Posterior cingulate gyrus (tissue), 11 donors: ENCODE results near the gene APOE.
"Not testable (repeated sequence)": the region's sequence is repeated elsewhere in the genome, so short reads cannot be mapped to it uniquely, and the experiment has no call there.

ENCODE experiments used
- DNase-seq, 10 donors: peaks; one replicate each; pipeline versions ENCODE4 v3.0.0 to v3.0.0-alpha.2; 2020 to 2021; ENCODE audit warnings: mixed read lengths in 3 of 10
- intact Hi-C: fragments of 100-400 bp; cut with DNase I; formaldehyde crosslinking; loops from one replicate; pipeline ENCODE4 v1.15.1; 2023

APOE gene

DNA sequence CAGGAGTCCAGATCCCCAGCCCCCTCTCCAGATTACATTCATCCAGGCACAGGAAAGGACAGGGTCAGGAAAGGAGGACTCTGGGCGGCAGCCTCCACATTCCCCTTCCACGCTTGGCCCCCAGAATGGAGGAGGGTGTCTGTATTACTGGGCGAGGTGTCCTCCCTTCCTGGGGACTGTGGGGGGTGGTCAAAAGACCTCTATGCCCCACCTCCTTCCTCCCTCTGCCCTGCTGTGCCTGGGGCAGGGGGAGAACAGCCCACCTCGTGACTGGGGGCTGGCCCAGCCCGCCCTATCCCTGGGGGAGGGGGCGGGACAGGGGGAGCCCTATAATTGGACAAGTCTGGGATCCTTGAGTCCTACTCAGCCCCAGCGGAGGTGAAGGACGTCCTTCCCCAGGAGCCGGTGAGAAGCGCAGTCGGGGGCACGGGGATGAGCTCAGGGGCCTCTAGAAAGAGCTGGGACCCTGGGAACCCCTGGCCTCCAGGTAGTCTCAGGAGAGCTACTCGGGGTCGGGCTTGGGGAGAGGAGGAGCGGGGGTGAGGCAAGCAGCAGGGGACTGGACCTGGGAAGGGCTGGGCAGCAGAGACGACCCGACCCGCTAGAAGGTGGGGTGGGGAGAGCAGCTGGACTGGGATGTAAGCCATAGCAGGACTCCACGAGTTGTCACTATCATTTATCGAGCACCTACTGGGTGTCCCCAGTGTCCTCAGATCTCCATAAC, at the start of gene APOE:
APOE (plus strand) TSS at position 360 of the 724 bp plus-strand sequence. CDS start 829 bp downstream, outside the sequence.
- intact Hi-C loops, result no loop called here
- peak in 5 of 10 donors; percentile 25 to 89 (median 52) for DNase-seq

DNA sequence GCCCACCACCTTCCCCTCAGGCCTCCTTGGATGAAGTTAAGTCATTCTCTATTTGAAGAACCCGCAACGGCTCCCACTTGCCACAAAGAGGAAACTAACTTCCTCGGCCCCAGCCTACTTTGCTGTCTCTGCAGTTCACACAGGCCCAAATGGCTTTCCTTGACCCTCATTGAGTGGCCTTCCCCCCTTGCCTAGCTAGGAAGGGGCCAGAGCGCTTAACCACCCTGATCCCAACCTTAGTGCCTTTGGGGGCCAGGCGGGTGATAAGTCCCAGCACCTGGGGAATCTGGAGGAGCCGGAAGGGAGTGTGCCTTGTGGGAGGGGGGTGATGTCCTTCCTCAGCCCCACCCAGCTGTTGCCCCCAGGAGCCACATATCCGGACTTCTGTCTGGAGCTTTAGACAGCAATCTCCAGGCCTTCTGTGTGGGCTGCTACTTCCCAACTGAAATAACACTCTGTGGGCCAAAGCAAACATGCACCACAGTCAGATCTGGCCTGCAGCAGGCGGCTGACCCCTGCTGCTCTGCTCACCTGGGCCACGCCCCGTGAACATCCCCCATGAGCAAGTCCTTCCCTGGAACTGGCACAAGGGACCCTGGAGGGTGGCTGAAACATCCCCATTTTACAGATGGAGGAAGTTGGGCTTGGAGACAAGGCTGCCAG, 49.0 kb upstream of the APOE start:
- DNase-seq, result no peak
- intact Hi-C loops, result no loop called here

DNA sequence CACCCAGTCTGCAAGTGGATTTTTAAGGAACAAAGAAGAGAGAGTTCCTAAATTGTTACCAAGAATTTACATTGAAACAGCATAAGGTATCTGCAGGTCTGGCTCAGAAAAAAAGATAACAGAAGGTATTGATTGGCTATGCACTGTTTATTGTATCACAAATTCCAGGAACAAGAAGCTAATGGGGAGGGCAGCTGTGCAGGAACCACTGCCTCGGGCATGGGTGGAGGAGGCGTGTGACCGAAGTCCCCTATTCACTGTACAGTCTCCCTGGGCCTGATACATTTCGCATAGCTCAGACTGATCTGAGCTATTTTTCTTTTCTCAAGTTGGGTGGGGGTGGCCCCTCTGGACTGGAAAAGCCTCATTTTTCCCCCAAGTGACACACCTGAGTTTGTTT, 47.8 kb upstream of the APOE start:
- DNase-seq, result no peak
- intact Hi-C loops, result no loop called here

DNA sequence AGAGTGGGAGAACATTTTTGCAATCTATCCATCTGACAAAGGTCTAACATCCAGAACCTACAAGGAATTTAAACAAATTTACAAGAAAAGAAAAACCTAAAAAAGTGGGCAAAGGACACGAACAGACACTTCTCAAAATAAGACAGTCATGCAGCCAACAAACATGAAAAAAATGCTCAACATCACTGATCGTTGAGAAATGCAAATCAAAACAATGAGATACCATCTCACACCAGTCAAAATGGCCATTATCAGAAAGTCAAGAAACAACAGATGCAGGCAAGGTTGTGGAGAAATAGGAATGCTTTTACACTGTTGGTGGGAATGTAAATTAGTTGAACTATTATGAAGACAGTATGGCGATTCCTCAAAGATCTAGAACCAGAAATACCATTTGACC, 44.0 kb upstream of the APOE start:
- intact Hi-C loops, DNase-seq: not testable (repeated sequence)

DNA sequence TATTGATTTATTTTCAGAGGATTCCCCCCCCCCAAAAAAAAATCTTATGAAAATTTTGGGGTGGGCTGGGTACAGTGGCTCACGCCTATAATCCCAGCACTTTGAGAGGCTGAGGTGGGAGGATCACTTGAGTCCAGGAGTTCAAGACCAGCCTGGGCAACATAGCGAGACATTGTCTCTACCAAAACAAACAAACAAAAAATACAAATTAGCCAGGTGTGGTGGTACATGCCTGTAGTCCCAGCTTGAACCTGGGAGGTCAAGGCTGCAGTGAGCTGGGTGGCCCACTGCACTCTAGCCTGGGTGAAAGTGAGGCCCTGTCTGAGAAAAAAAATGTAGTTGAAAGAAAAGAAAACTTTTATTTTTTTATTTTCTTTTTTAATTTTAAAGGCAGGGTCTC, 41.6 kb upstream of the APOE start:
- DNase-seq, result no peak
- intact Hi-C loops, result no loop called here

DNA sequence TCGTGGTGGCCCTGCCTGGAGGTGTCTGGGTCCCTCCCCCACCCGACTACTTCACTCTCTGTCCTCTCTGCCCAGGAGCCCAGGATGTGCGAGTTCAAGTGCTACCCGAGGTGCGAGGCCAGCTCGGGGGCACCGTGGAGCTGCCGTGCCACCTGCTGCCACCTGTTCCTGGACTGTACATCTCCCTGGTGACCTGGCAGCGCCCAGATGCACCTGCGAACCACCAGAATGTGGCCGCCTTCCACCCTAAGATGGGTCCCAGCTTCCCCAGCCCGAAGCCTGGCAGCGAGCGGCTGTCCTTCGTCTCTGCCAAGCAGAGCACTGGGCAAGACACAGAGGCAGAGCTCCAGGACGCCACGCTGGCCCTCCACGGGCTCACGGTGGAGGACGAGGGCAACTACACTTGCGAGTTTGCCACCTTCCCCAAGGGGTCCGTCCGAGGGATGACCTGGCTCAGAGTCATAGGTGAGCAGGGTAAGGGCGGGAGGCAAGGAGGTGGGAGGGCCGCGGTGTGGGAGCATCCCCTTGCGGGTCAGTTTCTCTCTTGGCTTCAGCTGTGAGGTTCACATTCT, 40.3 kb upstream of the APOE start:
- intact Hi-C loops, result no loop called here
- peak in 1 of 10 donors; percentile 17 for DNase-seq

DNA sequence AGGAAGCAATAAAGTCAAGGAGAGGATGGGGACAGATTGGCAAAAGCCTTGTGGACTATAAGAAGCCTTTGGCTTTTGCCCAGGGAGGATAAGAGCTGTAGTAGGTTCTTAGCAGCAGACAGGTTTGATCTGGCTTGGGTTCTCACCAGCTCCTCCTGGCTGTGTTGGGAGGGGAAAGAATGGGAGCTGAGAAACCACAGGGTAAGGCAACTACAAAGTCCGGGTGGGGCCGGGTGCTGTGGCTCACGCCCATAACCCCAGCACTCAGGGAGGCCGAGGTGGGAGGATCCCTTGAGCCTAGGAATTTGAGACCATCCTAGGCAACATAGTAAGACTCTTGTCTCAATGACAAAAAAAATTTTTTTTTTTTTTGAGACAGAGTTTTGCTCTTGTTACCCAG, 38.9 kb upstream of the APOE start:
- intact Hi-C loops, result no loop called here
- DNase-seq, result no peak

DNA sequence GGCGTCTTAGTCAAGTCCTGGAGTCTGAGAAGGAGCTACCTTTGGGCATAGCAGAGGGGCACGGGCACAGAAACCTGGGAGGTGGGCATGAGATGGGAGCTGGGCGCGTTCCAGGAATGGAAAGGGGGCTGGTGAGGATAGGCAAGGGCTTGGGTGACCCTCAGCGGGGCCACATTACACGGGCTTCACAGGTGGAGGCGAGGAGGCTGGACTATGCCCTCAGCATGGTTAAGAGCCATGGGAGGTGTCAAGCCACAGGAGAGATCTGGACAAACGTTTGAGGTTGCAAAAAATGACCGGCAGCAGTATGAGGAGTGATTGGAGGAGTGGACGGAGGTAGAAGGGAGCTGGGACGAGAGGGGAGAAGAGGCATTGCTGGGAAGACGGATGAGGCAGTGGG, 38.0 kb upstream of the APOE start:
- intact Hi-C loops, result no loop called here
- DNase-seq, result no peak

DNA sequence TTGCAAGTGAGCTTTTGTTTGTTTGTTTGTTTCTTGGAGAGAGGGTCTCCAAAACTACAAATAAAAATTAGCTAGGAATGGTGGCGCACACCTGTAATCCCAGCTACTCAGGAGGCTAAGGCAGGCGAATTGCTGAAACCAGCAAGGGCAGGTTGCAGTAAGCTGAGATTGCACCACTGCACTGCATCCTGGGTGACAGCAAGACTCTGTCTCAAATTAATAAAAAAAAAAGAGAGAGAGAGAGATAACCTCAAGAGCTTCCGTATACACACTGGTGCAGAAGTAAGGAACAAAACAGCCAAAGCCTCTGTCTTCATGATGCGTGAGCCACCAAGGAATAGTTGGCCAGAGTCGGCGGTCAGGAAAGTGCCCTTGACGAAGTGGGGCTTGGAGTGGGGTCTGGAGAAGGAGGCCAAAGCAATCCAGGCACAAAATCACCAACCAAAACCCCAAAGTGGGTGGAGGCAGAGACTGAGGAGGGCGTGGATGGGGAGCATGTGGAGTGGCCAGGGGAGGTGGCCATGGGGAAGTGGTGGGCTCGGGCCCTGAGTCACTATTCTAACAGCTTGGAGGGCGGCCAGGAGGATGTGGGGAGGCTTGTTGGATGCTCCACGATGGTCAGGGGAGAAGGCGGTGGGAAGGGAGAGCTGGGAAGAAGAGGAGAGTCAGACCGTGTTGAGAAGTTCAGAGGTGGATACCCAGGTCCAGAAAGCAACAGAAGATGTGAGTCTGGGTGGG, 35.7 kb upstream of the APOE start:
- intact Hi-C loops, result no loop called here
- no peak for DNase-seq

DNA sequence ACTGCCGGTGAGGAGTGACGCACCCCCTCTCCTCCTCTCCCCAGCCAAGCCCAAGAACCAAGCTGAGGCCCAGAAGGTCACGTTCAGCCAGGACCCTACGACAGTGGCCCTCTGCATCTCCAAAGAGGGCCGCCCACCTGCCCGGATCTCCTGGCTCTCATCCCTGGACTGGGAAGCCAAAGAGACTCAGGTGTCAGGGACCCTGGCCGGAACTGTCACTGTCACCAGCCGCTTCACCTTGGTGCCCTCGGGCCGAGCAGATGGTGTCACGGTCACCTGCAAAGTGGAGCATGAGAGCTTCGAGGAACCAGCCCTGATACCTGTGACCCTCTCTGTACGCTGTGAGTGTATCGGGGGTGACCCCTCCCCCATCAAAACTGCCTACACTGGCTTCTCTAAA, 33.8 kb upstream of the APOE start:
- intact Hi-C loops, result no loop called here
- DNase-seq, result no peak

DNA sequence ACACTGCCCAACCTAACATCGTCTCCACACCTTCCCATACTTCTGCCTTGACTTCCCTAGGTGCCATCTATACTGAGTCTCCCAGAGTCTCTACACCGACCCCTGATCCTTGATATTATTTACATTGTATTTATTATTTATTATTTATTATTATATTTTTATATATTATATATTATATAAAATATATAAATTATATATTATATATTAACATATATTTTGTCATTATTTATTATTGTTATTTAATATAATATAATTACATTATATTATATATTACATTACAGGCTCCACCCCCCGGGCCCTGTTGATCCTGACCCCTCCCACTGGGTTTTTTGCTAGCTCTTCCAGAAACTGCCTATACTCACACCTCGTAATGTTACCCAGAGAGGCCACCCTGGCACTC, 32.9 kb upstream of the APOE start:
- intact Hi-C loops, result no loop called here
- no peak for DNase-seq

DNA sequence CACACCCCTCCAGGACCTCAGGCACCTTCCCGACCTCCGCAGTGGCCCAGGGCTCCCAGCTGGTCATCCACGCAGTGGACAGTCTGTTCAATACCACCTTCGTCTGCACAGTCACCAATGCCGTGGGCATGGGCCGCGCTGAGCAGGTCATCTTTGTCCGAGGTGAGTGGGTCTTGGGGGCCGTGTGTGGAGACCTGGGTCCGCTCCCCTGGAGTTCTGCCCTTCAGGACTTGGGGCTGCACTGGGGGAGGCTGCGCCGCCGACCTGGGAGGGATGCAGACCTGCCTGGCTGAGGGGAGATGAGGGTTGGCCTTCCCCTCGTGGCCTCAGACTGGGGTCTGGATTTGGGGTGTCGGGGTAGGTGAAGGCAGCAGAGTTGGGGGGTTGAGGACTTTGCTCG, 31.3 kb upstream of the APOE start:
- intact Hi-C loops, result no loop called here
- DNase-seq, result no peak

DNA sequence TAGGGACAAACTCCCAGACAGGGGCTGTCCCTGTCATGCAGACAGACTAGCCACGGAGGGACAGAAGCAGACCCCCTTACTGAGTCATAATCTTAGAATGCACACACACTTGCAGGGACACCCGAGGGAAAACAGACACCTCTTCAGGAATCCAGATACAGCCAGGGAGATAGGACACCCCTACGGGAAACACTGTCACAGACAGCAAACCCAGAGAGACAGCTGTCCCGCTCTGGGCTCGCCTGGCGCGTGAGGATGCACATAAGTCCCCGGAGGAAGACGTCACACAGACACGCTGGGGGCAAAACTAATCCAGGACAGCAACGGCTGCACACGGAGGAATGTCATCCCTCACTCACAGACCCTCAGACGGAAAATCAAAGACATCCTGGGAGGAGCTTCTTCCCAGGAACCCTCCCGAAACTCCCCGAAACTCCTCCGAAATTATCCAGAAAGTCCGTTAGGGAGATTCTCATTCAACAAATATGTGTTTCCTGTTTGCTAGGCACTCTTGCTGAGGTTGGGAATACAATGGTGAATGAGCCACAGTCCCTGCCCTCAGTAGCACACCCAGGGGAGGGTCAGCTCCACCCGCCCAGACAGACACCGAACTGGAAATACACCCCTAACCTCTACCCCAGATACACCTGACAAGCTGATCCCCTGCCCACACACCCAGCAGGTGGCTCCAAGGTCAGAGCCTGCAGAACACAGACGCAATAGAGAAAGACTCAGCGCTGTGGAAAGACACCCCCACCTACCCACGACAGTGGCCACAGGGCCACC, 29.7 kb upstream of the APOE start:
- no peak for DNase-seq
- intact Hi-C loops, result no loop called here

DNA sequence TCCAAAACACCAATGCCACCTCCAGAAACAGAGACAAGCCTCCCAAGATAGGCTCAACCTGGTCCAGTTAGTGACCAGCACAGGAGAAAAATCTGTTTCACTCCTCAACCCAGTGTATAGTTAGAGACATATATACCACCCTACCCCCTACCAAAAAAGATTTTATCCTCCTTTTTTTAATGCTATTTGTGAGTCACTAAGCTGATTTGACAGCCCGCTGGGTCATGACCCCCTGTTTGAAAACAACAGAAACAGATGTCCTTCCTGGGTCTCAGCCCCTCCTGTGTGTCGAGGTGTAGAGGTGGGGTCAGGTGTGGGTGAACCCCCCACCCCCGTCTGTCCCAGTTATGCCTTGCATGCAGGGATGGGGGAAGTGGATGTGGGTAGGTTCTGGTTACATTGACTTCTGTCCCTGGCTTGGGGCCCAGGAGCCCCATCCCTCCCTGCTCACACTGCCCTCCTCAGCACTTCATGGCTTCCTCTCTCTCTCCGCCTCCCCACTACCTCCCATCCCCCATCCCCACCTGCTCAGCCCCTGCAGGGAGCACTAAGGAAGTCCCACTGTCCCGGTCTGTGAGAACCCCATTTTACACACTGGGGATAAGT, 28.6 kb upstream of the APOE start:
- DNase-seq, result no peak
- intact Hi-C loops, result no loop called here

DNA sequence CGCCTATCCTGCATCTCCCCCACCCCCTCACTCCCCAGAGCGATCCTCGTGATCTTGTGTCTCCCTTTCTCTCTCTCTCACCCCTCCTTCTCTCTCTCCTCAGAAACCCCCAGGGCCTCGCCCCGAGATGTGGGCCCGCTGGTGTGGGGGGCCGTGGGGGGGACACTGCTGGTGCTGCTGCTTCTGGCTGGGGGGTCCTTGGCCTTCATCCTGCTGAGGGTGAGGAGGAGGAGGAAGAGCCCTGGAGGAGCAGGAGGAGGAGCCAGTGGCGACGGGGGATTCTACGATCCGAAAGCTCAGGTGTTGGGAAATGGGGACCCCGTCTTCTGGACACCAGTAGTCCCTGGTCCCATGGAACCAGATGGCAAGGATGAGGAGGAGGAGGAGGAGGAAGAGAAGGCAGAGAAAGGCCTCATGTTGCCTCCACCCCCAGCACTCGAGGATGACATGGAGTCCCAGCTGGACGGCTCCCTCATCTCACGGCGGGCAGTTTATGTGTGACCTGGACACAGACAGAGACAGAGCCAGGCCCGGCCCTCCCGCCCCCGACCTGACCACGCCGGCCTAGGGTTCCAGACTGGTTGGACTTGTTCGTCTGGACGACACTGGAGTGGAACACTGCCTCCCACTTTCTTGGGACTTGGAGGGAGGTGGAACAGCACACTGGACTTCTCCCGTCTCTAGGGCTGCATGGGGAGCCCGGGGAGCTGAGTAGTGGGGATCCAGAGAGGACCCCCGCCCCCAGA, 27.3 kb upstream of the APOE start:
- DNase-seq, result no peak

DNA sequence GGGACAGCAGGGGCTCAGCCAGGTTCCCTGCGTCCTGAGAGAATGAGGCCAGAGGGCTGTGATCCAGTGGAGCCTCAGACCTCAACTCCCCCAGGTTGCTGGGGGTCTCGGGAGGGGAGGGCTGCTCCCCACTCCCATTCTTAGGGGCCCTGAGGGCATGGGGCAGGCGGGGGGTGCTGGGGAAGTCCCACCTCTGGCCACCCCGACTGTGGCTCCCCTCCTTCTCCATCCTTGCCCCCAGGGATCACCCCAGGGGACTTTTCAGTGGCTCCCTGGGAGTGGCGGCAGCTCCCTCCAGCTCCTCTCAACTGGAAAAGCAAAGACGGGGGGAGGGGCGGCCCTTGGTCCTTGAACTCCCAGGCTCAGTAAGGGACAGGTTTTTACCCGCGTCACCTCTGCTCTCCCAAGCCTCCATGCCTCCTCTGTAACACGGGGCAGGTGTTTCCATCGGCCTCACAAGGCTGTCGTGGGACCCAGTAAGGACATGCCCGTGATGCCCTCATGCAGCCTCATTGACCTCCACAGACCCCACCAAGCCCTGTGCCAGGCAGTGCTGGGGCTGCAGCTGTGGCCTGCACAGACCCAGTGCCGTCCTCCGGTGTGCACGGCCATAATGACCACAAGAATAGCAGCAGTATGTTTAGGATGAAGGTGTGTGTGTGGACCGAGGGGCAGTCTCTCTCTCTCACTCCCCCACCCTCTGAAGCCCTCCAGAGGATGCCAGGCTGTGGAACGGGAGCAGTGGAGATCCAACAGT, 26.1 kb upstream of the APOE start:
- DNase-seq, result no peak
- intact Hi-C loops, result no loop called here

More for the DNA sequence above, 27.3 kb upstream of the APOE start:
- intact Hi-C loops, result no loop called here

DNA sequence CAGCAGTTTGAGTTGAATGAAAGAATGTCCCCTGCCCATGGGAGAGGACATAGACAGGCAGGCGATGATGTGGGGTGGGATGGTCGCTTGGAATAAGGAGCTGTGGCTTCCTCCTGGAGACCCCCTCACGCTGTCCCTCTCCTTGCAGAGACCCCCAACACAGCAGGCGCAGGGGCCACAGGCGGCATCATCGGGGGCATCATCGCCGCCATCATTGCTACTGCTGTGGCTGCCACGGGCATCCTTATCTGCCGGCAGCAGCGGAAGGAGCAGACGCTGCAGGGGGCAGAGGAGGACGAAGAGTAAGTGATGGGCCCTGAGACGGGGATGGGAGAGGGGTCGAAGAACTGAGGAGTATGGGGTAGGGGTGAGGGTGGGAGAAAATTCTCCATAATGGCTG, 23.5 kb upstream of the APOE start:
- DNase-seq, result no peak
- intact Hi-C loops, result no loop called here

DNA sequence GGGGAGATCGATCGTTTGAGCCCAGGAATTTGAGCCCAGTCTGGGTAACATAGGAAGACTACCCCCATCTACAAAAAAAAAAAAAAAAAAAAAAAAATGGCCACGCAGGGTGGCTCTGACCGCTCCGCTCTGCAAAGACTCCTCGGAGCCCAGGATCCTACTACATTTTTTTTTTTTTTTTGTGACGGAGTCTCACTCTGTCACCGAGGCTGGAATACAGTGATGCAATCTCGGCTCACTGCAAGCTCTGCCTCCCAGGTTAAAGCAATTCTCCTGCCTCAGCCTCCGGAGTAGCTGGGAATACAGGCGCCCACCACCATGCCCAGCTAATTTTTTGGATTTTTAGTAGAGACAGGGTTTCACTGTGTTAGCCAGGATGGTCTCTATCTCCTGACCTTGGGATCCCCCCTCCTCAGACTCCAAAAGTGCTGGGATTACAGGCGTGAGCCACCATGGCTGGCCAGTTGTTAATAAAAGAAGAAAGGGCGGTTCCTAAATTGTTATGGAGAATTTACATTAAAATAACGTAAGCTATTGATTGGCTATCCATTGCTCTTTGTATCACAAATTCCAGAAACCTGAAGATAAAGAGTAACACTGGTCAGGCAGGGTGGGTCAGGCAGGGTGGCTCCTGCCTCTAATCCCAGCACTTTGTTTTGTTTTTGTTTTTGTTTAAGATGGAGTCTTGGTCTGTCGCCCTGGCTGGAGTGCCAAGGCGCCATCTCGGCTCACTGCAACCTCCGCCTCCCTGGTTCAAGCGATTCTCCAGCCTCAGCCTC, 22.8 kb upstream of the APOE start:
- DNase-seq, intact Hi-C loops: not testable (repeated sequence)
